Epidermal melanocyte (primary cell): ENCODE results near the gene GNG7.
"Not testable (repeated sequence)": the region's sequence is repeated elsewhere in the genome, so short reads cannot be mapped to it uniquely, and the experiment has no call there.

ENCODE experiments used
- DNase-seq: peaks from one replicate; pipeline ENCODE4 v3.0.0; 2011; ENCODE audit warnings: low spot score; ENCODE audit not compliant: insufficient read length

The GNG7 gene

DNA sequence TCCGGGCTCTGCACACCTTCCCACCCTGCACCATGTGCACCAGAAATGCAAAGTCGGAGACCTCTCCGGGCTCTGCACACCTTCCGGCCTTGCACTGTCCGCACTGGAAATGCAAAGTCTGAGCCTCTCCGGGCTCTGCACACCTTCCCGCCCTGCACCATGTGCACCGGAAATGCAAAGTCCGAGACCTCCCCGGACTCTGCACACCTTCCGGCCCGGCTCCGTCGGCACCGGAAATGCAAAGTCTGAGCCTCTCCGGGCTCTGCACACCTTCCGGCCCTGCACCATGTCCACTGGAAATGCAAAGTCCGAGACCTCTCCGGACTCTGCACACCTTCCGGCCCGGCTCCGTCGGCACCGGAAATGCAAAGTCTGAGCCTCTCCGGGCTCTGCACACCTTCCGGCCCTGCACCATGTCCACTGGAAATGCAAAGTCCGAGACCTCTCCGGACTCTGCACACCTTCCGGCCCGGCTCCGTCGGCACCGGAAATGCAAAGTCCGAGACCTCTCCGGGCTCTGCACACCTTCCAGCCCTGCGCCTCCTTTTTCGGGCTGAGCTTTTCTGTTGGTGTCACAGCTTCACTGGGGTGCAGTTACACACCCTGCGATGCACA, 59.3 kb downstream of the GNG7 start:
- DNase-seq = not testable (repeated sequence)

DNA sequence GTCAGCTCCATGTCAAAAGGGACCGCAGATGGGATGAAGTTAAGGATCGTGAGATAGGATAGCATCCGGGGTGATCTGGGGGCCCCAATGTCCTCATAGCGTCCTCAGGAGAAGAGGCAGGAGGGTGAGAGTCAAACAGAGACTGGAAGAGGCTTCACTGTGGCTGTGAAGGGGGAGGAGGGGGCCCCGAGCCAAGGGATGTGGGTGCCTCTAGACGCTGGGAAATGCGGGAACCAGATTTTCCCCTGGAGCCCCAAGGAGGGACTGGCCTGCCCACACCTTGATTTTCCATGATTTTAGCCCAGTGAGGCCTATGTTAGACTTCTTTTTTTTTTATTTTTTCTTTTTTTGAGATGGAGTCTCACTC, 61.2 kb downstream of the GNG7 start:
- DNase-seq = no peak

DNA sequence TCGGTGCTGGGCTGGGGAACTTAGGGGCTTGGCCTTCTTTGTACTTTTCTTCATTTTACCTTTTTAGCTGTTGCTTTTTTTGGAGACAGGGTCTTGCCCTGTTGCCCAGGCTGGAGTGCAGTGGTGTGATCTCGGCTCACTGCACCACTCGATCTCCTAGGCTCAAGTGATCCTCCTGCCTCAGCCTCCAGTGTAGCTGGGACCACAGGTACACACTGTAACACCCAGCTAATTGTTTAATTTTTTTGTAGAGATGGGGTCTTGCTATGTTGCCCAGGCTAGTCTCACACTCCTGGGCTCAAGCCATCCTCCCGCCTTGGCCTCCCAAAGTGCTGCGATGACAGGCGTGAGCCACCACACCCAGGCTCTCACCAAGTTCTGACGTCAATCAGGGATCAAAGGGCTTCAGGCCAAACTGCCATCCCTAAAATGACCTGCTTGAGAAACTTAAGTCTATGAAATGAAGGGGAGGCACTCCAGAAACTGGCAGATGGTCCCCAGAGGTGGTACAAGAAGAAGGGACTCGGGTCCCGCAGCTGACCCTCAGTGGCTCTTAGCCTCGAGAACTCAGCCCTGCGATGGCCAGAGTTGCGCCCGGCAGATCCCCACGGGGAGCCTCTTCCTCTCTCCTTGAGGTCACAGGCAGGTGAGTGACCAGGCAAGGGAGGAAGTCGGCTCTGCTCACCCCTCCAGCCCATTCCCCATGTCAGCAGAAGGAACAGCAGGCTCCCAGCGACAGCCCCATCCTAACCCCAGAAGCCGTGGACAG, 61.7 kb downstream of the GNG7 start:
- DNase-seq = no peak

DNA sequence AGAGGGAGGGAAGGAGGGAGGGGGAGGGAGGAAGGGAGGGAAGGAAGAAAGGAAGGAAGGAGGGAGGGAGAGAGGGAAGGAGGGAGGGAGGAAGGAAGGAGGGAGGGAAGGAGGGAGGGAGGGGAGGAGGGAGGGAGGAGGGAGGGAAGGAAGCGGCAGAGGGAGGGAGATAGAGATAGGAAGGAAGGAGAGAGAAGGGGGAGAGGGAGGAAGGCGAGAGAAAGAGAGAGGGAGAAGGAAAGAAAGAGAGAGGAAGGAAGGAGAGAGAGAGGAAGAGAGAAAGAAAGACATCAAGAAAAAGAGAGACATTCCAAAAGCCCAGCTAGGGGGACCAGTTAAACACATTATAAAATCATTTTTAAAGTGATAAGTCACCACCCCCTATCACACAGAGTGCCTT, 62.5 kb downstream of the GNG7 start:
- no peak for DNase-seq

DNA sequence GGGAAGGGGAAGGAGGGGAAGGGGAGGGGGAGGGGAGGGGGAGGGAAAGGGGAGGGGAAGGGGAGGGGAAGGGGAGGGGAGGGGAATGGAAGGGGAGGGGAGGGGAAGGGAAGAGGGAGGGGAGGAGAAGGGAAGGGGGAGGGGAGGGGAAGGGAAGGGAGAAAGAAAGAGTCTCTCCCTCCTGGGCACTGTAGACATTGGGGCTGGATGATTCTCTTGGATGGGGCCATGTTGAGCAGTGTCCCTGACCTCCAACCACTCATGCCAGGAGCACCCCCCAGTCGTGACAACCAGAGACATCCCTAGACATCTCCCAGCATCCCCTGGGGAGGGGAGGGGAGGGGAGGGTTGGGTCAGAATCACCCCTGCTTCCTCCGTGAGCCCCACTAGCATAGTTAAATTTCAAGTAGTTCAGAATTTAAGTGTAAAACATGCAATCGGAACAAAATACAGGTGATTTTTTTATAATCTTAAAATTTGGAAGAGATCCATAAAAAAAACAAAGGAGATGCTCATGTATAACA, 64.0 kb downstream of the GNG7 start:
- no peak for DNase-seq

DNA sequence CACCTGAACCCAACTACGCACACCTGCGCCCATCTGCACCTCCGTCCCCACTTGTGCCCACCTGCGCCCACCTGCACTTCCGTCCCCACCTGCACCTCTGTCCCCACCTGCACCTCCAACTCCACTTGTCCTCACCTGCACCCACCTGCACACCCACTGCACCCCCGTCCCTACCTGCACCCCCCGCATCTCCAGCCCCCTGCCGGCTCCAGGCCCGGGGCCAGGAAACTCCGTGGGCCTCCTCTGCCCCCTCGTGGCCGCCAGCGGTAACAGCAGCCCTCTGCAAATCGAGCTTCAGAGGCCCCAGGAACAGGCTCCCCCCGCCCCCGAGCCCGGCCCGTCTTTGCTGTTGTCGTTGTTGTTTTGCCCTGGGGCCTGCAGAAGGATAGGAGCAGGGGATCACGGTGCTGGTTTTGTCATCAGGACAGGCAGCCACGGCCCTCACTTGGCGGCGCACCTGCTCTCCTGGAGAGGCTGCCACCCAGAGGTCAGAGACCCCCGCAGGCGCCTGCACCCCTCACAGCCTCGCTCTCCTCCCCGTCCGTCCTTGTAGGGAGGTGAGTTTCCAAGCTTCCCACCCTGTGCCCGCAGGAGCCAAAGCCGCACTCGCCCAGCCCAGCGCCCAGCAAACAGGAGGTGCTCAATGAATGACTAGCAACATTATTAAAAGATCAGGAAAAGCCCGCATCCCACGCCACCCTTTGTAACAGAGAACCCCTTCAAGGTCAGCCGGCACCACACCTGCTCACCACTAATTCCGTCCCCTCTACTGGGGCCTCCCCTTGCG, 65.4 kb downstream of the GNG7 start:
- peak; percentile 59 for DNase-seq

DNA sequence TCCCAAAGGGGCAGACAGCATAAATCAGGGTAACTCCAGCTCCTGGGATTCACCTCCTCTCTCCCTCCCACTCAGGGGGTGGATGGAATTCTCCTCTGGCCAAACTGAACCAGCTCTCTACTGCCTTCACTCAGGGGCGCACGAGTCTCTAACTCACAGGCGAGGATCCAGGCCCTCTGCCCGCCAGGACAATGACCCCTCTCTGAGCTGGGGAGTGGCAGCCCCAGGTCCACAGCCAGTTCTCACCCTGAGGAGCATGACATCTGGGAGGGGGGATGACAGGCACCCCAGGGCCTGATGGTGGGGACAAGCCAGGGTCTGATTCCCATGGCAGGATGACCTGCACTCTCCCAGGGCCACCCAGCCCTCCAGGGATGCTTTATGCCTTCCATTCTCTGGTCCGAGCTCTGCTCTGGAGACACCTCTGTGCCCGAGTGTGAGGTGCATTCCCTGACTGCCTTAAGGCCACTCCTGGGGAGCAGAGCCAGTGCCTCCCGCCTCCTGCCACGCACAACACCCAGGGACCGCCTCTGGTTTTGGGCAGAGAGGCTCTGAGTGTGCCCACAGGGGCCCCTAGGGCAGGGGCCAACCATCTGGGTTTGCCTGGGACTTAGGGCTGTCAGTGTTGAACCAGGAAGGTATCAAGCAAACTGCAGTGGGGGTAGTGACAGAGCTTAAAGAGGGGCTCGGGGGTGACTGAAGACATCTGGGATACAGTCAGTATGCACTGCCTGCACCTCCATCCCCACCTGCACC, 66.2 kb downstream of the GNG7 start:
- DNase-seq = no peak

DNA sequence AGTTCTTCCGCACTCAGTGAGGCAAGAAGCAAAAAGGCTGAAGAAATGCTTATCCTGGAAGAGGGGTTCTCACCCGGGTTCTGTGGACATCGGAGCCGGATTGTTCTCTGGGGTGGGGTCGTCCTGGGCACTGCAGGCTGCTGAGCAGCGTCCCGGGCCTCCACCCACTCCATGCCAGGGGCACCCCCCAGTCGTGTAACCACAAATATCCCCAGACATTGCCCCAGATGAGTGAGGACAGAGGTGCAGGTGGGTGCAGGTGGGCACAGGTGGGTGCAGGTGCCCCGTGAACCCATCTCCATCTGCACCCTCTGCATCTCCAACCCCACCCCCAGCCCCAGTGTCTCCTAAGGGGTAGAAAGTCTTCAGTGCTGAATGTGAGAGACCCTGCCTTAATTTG, 67.5 kb downstream of the GNG7 start:
- DNase-seq = no peak

DNA sequence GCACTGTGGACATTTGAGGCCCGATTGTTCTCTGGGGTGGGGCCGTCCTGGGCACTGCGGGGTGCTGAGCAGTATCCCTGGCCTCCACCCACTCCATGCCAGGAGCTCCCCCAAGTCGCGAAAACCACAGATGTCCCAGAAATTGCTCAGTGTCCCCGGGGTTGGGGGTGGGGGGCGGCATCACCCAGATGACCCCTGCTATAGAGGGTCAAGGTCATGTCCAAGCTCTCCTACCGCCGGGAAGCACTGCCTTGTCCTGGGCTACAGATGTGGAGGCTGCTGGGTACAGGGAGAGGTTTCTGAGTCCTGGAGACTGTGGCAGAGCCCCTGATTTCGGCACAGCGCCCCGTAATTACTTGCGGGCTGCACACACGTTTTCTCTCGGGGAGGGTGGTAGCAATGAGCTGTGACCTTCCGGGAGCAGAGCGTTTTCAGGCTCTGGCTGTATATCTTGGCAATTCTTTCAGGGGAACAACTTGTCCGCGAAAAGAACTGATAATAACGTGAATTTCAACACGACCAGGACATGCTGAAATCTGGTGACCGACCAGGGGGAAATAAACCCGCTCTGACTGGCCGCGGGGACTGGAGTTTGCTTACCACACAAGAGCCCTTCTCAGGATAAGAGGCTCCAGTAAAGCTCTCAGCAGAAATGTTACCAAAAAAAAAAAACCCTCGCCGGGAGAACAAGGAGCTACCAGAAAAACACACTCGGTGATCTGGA, 68.1 kb downstream of the GNG7 start:
- DNase-seq = no peak

DNA sequence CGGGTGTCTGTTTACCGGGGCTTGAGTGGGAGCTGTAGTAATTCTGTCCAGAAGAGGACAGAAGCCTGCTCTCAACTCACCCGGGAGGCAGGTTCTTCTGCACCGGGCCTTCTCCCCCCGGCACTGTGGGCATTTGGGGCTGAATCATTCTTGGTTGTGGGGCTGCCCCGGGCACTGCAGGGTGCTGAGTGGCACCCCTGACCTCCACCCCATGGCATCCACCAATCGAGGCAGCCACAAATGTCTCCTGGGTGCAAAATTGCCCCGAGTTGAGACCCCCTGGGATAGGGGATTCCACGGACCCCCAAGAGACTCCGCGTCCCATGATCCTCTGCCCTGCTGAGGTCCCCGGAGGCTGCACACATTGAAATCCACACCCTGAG, 68.8 kb downstream of the GNG7 start:
- no peak for DNase-seq

DNA sequence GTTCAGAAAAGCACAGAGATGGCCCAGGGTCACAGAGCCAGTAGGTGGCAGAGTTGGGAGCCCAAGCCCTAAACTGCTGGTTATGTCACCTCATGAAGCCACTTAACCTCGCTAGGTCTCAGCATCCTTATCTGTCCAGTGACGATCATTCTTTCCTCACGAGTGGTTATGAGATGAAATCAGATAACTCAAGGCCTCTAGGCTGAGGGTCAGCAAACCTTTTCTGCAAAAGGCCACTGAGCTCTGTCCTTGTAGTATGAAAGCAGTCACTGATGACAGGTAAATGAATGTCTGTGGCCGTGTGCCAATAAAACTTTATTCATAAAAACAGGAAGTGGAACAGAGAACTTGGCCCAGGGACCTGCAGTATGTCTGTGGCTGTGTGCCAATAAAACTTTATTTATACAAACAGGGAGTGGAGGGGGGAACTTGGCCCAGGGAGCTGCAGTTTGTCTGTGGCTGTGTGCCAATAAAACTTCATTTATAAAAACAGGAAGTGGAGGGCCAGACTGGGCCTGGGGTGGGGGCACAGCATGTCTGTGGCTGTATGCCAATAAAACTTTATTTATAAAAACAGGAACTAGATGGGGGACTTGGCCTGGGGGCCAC, 71.2 kb downstream of the GNG7 start:
- no peak for DNase-seq

DNA sequence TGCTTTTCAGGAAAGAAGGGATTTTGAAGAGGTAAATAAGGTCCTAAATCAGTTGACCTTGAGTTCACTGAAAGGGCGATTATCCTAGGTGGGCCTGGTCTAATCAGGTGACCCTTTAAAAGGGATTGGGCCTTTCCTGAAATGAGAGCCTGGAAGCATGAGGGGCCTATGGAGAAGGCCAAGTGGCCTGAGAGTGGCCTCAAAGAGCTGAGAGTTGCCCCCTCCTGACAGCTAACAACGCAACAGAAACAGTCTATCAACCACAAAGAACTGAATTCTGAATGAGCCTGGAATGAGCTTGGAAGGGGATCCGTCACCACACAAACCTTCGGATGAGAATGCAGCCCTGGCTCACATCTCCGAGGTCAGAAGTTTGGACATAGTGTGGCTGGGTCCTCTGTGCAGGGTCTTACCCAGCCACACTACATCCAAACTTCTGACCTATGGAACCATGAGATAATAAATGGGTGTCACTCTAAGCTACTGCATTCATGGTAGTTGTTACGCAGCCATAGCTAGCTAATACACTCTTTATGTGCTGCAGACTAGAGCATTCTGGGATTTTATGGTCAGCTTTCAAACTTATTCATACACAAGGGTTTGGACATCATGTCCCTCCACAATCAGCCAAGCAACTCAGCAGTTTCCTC, 72.0 kb downstream of the GNG7 start:
- no peak for DNase-seq

DNA sequence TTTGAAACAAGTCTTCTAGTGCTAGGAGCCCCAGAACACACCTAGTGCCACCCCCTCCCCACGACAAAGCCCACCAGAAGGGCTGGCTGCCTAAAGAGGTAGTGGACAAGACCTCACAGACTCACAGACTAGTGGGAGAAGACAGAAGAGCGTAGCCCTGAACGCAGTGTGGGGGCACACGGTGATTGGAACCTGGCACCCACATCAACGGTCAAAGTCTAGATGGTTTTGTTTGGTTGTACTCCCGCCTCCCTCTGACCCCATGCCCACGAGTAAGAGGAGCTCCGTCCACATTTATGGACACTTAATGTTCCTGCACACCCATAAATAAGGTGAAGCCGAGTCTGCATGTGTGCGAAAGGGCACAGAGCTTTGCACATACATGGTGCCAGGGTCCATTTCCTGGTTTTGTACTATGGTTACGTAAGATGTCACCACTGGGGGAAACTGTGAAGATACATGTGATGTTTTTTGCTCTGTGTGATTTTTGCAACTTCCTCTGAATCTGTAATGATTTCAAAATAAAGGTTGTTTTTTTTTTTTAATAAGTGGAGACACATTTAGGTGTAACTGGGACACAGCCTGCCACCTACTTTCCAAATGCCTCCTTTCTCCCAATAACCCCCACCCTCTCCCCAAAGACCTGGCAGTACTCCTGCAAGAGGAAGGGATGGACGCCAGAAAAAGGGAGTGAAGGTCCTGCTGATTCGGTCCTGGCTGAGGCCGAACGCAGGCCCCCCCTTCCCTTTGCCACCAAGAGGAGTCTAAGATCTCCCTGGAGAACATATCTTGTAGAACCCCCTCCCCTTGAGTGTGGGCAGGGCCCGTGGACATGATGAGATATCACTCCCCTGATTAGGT, 72.8 kb downstream of the GNG7 start:
- no peak for DNase-seq

DNA sequence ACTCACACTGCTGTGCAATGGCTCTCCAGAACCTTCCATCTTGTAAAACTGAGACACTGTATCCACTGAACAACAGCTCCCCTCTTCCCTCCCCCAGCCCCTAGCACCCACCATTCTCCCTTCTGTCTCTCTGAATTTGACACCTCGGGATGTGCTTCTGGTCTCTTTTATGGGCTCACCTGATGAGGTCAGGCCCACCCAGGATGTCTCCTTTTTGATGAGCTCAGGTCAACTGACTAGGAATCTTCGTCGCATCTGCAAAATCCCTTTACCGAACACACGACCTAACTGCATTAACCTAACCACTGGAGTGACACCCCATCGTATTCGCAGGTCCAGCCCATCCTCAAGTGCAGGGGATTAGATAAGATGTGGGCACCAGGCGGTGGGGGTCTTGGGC, 73.9 kb downstream of the GNG7 start:
- no peak for DNase-seq

DNA sequence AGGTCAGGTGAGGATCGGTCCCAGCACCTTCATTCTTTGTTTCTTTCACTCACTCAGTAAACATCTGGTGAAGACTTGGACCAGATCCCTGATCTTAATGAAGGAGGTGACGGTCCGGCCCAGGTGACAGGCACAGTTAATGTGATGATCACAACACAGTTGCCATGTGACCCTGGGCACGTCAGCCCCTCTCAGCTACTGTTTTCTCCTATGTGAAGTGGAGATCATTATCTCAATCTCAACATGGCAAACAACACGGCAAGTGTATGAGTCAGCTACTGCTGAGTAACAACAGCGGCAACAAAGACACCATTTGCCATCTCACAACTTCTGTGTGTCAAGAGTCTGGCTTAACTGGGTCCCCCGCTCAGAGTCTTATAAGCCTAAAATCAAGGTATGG, 74.6 kb downstream of the GNG7 start:
- DNase-seq = no peak

DNA sequence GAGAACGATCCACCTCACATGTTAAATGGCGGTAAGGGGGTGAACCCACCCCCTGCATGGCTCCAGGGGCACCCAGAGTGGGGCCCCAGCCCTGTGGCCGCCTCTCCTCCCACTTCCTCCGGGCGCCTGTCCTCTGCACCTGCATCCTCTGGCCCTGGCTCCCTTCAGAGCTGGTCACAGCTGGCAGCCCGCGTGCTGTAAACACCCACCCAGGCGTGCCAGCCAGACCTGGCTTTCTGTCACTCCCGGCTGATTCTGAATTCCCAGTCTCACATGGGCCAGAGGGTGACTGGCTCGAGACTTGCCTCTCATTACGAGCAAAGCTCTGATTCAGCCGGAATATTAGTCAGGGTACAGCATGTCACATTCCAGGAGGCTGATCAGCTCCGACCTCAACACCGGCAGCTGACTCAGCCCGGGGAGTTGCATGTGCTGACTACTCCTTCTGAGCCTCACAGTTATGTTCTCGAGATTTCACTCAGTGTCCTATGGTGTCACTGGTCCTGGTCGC, 75.1 kb downstream of the GNG7 start:
- DNase-seq = peak; percentile 49

DNA sequence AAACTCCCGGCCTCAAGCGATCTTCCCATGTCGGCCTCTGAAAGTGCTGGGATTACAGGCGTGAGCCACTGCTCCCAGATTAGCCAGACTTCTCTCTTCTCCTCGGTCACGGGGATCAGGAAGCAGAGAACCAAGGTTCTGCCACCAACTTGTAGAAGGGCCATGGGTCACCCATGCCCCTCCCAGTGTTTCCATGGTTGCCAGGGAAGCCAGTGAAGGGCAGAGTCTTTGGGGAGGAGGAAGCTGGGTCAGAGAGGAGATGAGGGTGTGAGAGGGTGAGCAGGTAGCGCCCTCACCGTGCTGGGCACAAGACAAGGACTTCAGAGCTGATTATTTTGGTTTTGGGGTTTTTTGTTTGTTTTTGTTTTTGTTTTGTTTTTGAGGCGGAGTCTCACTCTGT, 77.1 kb downstream of the GNG7 start:
- no peak for DNase-seq

DNA sequence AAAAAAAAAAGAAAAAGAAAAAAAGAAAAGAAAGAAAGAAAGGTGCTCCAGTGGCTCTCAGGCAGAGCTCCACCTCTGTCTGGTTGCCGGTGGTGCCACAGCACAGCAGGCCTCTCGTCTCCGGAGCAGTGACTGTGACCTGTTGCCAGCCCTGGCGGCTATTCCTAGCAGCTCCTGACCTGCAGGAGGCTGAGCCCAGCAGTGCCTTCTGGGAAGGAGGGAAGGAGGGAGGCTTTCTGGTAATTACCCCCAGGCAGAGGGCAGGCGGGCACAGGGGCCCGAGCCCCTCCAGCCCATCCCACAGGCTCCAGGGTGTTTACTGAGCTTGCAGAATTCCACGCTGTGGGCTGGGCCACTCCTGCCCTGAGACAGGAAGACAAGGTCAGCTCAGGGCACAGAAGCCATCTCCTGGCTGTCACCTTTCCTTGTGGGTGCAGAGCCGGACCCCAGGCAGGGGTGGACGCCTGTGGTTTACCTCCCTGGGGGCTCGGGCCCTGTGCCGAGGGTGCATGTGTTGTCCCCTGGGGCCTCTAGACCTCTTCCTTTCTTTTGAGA, 77.9 kb downstream of the GNG7 start:
- no peak for DNase-seq

DNA sequence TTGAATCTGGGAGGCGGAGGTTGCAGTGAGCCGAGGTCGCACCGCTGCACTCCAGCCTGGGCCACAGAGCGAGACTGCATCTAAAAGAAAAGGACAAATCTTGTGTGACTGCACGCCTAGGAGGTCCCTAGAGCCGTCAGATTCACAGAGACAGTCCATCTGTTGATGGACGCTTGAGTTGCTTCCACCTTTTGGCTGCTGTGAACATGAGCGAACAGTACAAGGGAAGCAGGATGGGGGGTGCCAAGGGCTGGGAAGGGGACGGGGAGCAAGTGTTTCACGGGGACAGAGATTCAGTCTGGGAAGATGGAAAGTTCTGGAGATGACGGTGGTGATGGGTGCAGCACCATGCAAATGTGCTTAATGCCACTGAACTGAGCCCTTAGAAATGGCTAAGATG, 78.7 kb downstream of the GNG7 start:
- no peak for DNase-seq
